Activated CD4-positive, alpha-beta T cell treated with anti-CD3 and anti-CD28 coated beads, Interleukin-2, Interleukin-6, amounts not matched to agents 100 ng/mL and 50 ng/mL, durations not matched to agents 16 hours and 8 hours (primary cell): ENCODE data around the gene ZFP92.

ENCODE experiments used
- DNase-seq: peaks from one replicate; pipeline ENCODE4 v3.0.0-alpha.2; 2020

ZFP92 gene

DNA sequence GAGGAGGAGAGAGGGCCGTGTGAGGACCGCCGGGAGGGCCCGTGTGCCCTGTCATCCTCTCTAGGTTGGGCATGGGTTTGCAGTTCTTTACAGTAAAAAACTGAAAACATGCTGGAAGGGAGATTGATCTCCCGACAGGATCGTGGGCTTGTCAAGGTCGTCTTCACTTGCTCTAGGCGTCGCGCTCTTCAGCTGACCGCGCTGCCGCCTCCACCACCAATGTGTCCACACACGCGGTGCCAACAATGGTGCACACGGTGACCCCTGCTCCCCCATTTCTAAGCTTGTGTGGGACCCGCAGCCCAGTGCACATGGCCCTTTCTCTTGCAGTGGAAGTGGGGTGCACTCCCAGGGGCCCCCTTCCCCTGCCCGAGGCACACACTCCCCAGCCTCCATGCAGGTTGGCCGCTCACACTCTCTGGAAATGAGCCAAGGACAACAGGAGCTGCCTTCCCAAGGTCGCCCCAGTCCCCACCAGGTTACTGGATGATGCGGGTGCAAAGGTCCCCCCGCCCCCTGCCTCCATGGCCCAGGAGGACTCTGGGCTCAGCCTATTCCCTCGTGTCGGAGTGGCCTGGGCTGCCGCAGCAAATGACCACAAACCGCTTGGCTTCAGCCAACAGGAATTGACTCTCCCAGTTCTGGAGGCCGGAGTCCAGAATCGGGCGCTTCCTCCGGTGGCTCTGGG lies 1.7 kb upstream of the ZFP92 start:
- DNase-seq: no peak

DNA sequence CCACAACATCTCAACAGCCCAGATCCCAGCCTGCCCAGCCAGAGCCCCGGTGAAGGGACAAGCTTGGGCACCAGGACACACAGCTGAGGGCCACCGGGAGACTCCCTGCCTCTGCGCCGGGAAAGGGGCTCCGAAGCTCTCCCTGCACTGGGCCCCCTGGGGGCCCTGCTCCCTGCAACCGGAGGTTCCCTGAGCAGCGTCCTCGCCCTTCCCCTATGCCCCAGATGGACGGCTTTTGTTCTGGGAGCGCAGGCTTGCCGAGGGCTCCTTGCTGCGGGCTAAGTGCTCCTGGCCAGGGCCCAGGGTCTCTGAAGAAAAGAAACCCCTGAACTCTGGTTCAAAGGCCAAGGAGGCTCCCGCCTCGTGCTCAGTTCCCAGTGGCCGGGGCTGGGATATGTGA lies 899 bp upstream of the ZFP92 start:
- DNase-seq: no peak

DNA sequence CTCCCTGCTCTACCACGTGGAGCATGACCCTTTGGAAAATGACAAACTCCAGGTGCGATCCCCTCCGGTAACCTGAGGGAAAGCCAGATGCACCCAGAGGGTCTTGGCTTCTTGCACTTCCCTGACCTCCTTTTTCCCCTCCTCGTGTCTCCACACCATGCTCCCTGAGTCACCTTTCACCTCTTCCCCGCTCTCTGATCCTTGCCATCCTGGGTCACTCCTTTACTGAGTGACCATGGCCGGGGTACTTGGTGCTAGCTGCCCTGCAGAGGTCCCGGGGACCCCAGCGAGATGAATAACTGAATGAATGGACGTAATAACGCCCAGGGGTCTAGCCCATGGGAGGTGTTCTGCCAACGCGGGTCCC lies 401 bp upstream of the ZFP92 start:
- DNase-seq: no peak

DNA sequence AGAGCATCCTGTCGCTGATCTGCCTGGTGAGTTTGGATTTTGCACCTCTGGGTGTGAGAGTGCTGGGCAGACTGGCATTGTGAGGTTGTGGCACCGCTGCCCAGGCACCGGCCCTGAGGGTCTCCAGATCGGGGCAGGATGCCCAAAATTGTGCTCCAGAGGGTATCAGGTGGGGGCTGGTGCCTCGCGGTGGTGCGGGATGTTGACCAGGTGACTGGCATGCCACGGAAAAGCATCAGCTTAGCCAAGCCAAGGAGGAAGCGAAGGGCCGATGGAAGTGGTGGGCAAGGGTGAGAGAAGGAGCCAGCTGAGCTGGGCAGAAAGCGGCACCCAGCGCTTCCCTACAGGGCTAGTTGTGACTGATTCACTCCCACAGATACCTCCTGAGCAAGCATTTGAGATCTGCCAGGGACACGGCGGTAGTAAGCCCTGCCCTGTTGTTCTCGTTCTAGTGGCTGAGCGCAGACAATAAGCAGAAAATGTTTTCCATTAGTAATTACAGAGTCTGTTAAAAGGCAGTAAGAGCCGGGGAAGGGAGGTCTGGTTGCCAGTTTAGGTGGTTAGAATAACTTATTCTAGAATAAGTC lies 809 bp downstream of the ZFP92 start:
- no peak for DNase-seq

DNA sequence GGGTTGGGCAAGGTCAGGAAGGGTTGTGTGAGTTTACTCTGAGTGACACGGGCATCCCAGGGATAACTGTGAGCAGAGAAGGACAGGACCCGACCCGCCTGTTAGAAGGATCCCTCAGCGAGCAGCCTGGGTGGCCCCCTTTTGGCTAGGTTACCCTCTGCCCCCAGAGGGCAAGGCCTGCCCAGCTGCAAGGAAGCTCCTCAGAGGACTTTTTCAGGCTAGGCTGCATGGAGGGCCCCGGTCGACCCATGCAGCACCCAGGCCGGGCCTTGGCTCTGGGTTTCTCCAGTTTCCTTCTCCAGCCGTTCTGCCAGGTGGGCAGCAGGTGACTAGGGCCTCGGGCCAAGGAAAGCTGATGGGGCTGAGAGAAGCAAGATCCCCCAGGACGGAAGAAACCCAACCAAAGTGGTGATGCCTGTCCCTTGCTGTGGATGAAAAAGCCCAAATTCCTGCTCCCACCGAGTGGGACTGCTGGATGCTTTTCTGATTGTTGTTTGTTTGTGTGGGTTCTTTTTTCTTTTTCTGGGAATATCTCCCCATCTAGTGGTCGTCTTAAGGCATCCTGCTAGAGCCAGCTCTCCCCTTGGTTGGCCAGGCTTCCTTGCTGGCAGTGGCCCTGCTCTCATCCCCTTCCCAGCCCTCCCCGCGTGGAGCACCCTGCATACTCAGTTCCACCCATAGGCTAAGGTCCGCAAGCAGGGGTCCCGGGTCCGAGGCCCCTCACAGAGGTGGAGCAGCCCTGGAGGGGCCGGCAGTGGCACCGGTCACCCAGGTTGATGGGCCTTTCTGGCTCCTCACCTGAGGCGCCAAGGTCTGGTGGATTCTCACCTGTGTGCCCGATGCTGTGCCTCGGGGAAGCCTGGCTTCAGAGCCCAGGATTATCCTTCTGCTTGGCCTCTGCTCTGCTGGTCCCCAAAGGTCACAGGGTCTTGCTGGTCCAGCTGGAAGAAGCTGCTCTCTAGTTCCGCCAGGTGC lies 1.8 kb downstream of the ZFP92 start:
- DNase-seq: no peak

DNA sequence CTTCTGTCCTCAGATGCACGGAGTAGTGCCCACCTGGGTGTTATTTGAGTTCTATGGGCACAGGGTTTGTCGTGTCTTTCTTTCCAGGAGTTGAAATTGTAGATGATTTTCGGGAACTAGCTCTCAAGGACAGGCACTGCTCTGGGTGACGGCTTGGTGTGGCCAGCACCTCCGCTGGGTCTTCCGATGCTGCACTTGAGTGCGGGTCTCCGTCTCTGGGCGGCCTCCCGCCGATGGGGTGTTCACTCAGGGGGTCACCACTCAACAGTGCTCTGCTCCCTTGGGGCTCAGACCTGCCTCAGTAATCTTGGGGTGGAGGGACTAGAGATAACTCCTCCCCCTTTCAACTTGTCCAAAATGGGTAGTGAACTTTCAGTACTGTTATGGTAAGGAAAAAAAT lies 2.5 kb downstream of the ZFP92 start:
- no peak for DNase-seq

DNA sequence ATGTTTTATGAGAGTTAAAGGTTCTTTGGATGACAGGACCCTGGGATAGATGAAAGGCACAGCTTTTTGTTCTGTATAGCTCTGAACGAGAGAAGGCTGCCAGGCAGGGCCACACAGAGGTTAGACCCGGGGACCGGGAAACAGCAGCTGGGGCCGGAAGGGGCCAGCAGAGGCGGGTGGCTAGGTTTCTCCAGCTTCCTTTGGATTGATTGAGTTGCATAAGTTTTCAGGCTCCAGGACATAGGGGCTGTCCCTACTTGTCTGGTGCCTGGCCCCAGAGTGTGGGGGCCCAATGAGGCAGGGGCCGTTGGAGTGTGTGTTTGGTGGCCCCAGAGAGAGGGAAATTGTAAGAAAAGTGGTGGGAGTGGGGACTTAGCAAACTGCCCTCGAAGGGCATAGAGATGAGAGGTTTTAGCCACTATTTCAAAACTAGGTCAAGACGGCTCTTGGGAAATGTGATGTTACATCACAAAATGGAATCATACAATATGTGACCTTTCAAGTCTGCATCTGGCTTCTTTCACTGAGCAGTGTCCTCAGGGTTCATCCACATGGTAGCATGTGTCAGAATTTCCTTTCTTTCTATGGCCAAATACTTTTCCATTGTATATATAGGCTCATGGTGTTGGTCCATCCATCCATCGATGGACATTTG lies 3.7 kb downstream of the ZFP92 start:
- DNase-seq: no peak

DNA sequence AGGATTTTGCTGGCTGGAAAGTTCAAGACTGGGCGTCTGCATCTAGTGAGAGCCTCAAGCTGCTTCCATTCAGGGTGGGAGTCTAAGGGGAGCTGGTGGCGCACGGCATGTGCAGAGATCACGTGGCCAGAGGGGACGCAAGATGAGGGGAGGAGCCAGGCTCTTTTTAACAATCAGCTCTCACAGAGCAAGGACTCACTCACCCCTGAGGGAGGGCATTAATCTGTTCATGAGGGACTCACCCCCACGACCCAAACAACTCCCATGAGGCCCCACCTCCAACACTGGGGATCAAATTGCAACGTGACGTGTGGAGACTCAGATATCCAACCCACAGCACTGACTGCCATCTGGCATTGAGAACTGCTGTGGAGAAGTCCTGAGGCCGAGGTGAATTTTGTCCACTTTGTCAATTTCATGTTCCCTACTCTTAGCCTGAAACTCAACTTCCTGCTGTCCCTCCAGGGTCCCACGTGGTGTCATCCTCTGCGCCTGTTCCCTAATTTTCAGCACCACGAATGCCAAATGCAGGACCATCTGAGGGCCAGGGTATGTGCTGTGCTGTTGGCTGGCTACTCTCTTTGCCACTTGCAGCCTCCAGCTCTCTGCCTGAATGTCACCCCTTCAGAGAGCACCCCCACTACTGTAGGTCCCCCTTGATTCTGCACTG lies 5.6 kb downstream of the ZFP92 start:
- DNase-seq: no peak

DNA sequence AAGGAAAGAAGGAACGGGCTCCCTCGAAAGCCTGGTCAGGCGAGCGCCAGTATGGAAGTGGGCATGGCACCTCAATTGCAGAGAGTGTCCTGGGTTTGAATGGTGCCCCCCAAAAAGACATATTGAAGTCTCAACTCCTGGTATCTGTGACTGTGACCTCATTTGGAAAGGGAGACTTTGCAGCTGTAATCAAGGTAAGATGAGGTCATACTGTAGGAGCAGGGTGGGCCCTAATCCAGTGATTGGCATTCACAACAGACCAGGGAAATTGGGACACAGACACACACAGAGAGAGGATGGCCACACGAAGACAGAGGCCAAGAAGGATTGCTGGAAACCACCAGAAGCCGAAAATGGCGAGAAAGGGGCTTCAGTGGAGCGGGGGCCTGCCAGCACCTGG lies 6.4 kb downstream of the ZFP92 start:
- no peak for DNase-seq

DNA sequence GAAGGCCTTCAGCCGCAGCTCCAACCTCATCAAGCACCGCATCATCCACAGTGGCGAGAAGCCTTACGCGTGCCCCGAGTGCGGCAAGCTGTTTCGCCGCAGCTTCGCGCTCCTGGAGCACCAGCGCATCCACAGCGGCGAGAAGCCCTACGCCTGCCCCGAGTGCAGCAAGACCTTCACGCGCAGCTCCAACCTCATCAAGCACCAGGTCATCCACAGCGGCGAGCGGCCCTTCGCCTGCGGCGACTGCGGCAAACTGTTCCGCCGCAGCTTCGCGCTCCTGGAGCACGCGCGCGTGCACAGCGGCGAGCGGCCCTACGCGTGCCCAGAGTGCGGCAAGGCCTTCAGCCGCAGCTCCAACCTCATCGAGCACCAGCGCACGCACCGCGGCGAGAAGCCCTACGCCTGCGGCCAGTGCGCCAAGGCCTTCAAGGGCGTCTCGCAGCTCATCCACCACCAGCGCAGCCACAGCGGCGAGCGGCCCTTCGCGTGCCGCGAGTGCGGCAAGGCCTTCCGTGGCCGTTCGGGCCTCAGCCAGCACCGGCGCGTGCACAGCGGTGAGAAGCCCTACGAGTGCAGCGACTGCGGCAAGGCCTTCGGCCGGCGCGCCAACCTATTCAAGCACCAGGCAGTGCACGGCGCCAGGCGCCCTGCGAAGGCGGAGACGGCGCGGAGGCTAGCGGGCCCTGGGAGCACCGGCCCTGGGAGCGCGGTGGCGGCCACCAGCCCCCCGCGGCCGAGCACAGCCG lies 9.8 kb downstream of the ZFP92 start:
- DNase-seq: no peak

DNA sequence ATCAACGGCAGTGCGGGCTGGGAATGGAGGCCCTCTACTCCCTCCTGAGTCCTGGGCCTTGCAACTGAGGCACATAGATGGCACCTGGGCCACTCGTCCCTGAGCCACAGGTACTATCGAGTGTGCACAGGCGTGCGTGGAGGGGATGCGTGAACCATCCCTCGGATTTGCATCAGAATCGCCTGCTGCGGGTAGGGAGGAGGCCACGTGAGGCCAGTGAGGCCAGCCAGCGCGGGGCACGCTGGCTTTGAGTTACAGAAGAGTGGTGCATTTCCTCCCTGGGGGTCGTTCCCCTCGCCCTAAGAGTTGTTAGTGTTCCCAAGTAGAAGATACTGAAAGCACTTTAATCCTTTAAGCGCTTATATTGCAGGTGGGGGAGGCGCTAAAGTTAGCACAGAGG lies 10.6 kb downstream of the ZFP92 start:
- DNase-seq: no peak

DNA sequence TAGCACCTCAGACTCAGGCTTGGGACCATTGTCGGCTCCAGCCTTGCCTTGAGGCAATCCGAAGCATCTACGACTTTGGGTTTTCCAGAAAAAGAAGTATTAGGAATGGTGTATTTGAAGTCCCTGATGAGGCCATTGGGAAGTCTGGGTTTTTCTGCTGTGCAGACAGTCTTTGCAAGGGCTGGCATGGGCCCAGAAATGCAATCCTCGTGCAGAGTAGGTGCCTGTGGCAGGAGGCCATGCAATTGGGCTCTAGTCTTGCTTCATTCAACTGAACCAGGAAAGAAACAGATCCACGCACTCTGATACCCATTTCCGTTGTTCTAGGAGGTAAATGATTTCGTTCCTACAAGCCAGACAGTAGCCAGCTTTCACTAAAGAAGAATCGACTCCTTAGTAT lies 12.4 kb downstream of the ZFP92 start:
- no peak for DNase-seq

DNA sequence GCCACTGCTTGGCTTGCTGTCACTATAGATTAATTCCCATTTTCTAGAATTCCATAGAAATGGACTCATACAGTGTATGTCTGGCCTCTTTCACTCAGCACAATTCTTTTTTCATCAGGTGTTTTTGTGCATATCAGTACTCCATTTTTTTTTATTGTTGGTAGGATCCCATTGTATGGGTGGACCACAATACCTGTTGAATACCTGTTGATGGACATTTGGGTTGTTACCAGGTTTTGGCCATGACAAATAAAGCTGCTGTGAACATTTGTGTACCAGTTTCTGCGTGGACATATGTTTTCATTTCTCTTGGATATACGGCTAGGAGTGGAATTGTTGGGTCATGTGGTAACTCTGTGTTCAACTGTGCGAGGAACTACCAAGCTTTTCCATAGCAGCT lies 14.9 kb downstream of the ZFP92 start:
- DNase-seq: no peak

DNA sequence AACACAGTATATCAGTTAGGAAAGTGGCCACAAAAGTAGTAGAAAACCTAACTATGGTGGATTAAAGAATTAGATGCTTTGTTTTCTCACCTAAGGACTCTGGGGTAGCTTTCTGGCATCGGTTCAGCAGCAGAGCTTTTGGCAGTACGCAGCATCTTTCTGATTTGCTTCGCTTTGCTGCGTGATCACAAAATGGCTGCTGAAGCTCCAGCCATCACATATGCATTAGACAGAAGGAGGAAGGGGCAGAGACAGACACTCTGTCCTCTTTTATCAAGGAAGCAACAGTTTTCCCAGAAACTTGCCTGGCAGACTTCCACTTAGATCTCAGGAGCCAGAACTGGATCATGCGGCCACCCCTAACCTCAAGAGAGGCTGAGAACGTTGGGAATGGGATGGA lies 19.5 kb downstream of the ZFP92 start:
- DNase-seq: no peak

DNA sequence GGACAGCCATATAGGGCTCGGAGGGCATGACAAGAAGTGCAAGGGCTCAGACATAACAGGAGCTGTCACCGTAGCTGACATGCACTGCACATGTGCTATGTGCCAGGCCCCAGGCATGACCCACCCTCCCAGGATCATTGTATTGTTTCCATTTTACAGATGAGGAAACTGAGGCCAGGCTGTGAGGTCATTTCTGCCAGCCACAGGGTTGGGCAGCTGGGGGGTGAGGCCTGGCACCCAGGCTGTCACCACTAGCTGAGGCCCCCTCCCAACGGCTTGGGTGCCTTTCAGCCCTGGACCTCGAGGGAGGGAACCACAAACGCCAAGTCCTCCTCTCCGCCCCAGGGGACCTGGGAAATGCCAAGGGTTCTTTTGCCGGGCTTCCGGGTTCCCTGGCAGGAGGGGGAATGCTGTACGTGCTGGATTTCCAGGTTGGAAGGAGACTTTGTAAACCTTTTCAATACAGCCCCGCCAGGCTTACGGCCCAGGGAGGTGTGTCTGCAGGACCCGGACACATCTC lies 21.9 kb downstream of the ZFP92 start:
- no peak for DNase-seq

DNA sequence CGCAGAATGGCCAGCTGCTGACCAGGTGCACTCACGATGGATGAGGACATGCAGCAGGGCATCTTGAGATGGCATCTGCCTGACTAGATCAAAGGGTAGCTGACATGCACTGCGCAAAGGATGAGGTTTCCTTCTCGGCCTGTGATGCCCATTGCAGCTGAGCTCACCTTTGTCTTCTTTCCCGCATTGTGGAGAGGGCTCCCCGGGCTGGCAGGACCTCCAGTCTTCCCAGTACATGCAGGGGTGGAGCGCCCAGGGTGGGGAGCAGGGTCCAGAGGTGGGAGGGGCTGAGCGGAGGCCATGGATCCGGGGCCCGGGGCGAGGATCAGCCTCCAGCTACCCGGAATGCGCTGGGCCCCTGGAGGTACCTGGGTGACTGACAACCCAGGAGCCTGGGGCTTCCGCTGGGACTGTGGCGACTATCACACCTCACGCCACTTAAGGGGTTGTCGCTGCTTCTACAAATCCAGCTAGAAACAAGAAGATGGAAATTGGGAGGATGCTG lies 22.6 kb downstream of the ZFP92 start:
- no peak for DNase-seq

DNA sequence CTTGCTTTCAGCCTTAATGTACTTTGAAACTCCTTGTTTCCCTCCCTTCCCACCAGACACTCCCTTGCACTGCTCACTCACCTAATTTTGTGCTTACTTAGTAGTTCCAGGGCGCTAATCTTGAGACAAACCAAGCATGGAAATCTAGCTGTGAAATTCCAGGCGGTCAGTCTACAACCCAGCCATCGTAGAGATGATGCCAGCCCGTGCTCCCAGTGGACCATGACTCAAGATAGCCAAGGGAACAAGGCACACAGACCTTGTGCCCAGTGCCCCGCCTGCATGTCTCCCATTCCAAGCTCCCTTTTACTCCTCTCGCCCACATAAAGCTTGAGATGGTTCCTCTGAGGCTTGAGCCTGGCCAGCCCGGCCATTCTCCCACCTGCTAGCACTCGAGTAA lies 23.5 kb downstream of the ZFP92 start:
- no peak for DNase-seq

DNA sequence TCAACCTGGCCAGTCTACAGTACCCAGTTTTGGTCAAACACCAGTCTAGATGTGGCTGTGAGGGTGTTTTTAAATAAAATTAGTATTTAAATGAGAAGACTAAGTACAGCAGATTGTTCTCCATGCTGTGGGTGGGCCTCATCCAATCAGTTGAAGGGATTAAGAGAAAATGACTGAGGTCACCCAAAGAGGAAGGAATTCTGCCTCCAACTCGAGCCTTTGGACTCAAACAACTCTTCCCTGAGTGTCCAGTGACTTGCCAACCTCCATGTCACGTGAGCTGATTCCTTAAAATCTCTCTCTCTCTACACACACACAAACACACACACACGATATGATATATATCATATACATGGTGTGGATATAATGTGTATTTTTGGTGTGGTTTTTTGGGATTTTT lies 24.6 kb downstream of the ZFP92 start:
- DNase-seq: no peak

DNA sequence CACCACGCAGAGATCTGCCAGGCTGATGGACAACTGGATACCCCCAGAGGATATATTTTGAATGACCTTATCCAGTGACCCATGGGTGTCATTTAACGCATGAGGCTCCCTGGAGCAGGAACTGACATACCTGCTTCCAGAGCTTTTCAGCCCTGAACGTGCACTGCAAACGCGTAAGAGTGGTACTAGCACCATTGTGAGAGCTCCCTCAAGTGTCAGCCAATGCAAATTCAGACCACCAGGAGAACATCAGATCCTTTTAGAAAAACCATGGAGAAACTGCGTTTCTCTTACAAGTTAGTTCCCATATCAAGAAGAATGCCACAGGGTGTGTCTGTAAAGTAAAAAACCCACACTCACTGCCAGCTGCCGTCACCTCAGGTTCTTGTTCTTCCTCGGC lies 27.3 kb downstream of the ZFP92 start:
- no peak for DNase-seq

DNA sequence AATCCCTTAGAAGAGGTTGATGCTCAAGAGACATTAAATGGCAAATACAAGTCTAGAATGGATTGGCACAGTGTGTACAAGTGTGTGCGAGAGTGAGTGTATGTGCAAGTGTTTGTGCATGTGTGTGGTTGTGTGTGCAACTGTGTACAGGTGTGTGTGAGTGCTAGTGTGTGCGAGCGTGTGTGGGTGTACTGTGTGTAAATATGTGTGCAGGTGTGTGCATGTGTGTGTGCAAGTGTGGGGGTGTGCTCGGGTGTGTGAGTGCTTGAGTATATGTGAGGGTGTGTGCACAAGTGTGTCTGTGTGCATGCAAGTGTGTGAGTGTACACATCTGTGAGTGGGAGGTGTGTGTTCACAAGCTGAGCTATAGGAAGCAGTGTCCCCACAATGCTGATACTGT lies 28.7 kb downstream of the ZFP92 start:
- no peak for DNase-seq

DNA sequence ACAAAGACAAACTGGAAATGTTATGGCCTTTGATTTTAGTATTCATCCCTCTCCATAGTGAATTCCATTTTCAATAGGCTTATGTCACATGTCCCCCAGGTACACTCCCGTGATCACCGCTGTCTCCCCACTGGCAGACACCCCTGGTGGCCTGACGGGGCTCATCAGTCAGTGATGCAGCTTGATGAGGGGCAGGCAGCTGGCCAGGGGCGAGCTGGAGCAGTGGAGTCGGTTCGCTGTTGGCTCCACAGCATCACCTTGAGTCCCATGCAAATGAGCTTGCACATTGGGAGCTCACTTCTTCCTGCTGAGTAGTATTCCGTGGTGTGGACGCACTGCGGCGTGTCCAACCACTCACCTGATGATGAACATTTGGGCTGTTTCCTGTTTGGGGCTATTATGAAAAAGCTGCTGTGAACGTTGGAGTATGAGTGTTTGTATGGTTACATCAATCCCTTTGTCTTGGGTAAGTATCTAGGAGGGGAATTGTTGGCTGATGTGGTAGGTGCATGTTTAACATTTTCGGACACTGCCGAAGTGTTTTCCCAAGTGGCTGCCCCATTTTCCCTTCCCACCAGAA lies 29.4 kb downstream of the ZFP92 start:
- DNase-seq: no peak
